ENCODE measurements around the gene MEPCE. TPM values are rescaled to one million over a fixed set of nuclear protein-coding genes. Genes with fewer than 3 reads are reported as not detected.

MEPCE gene
- total RNA-seq, 2 experiments from 2014 or later = 36.7 to 40.1 TPM

- POLR2A ChIA-PET = interaction anchor here (1.0 kb wide), 1 partner anchor 33 kb away, joined by 4 read pairs; the partner anchor contains the start of gene MEPCE
Measured at GRCh38 chr7:100396421-100396982, 33.1 kb upstream of the MEPCE start.

GRCh38 chr7:100397315-100398081, 32.1 kb upstream of the MEPCE start:
- ChIA-PET POLR2A (interaction anchor here (0.7 kb wide), 1 partner anchor 31 kb away, joined by 3 read pairs; no protein-coding TSS in a partner anchor), CTCF (no interaction called here)
- no peak overlapping the region for H3K27ac Mint-ChIP-seq
- H3K36me3 Mint-ChIP-seq (ENCODE audit: low read depth) = no peaks in the 10 kb centered on the region
- H3K4me1 Mint-ChIP-seq = peaks cover 24% of the 10 kb centered on the region
- H3K9me3 Mint-ChIP-seq = no peaks in the 10 kb centered on the region
- H3K27me3 Mint-ChIP-seq = peaks cover 20% of the 10 kb centered on the region
- no peak for DNase-seq
- H3K4me3 Mint-ChIP-seq = no peak overlapping the region

More at GRCh38 chr7:100396421-100396982, 33.1 kb upstream of the MEPCE start:
- Mint-ChIP-seq H3K36me3 (ENCODE audit: low read depth) (no peaks in the 10 kb centered on the region), H3K27ac (peak overlapping the region; percentile 50), H3K9me3 (no peaks in the 10 kb centered on the region), H3K4me3 (peak overlapping the region; percentile 31), H3K27me3 (peaks cover 30% of the 10 kb centered on the region), H3K4me1 (peaks cover 24% of the 10 kb centered on the region)
- CTCF ChIA-PET = interaction anchor here (1.0 to 1.2 kb wide), 2 partner anchors 11 to 125 kb away, joined by 3 to 7 read pairs; no protein-coding TSS in a partner anchor
- peak; percentile 65 for DNase-seq

DNA sequence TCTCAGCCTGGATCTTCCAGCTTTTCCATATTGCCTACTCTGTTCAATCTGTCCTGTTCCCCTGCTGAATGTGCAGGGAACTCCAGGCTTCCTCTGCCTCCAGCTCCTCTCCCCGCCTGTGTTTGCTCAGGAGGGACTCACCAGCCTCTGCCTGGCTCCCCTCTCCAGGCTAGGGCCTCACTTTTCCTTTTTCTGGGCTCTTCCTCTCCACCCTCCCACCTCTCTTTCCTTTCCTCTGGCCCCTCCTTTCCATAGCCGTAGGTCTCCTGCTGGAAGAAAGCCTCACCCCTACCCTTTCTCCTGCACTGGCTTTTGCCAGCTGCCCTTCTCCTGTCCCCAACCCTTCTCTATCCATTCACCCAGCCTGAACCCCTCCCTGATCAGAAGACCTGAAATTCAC, 31.4 kb upstream of the MEPCE start:
- peaks cover 24% of the 10 kb centered on the region for H3K4me1 Mint-ChIP-seq
- ChIA-PET POLR2A (no interaction called here), CTCF (no interaction called here)
- no peak overlapping the region for H3K27ac Mint-ChIP-seq
- H3K9me3 Mint-ChIP-seq = no peaks in the 10 kb centered on the region
- no peak for DNase-seq
- peaks cover 18% of the 10 kb centered on the region for H3K27me3 Mint-ChIP-seq
- no peaks in the 10 kb centered on the region for H3K36me3 Mint-ChIP-seq (ENCODE audit: low read depth)
- H3K4me3 Mint-ChIP-seq = no peak overlapping the region

DNA sequence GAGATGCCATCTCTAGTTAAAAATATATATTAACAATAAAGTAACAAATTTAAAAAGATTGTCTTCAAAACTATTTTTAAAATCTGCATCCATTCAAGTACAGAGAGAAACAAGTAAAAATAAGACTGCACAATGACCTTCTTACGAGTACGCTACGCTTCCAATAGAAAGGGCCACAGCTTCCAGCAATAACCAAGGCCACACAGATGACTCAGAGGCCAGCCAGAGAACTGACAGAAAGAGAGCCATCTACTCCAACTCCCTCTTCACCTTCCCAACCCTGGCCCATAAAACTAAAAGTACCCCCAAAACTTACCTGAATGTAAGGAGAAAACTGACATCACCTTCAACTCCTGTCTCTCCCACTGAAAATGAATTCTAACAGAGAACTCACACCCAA, 29.6 kb upstream of the MEPCE start:
- ChIA-PET CTCF (interaction anchor here (0.7 kb wide), 1 partner anchor 50 kb away, joined by 3 read pairs; no protein-coding TSS in a partner anchor), POLR2A (no interaction called here)
- H3K27me3 Mint-ChIP-seq = peaks cover 19% of the 10 kb centered on the region
- DNase-seq = no peak
- no peak overlapping the region for H3K4me3 Mint-ChIP-seq
- H3K27ac Mint-ChIP-seq = no peak overlapping the region
- peaks cover 24% of the 10 kb centered on the region for H3K4me1 Mint-ChIP-seq
- H3K36me3 Mint-ChIP-seq (ENCODE audit: low read depth) = no peaks in the 10 kb centered on the region
- H3K9me3 Mint-ChIP-seq = no peaks in the 10 kb centered on the region

DNA sequence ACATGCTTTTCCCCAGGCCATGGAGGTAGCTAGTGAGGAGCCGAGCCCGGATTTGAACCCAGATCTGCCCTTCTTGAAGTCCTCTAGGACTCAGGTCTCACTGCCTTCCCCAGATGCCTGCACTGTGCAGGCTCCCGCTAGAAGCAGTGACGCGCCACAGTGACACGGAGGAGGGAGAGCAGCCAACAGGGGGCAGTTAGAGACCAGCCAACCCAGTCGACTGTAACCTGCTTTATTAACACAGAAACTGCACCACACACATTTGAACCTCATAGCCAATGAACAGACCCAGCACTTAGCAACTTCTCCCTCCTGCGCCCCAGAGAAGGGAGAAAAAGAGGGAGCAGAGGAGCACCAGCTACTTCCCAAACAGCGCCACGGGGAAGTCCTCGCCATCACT, 29.0 kb upstream of the MEPCE start:
- H3K4me3 Mint-ChIP-seq = no peak overlapping the region
- H3K27ac Mint-ChIP-seq = no peak overlapping the region
- H3K27me3 Mint-ChIP-seq = peaks cover 17% of the 10 kb centered on the region
- H3K9me3 Mint-ChIP-seq = no peaks in the 10 kb centered on the region
- DNase-seq = peak; percentile 26
- ChIA-PET CTCF (interaction anchor here (0.8 kb wide), 1 partner anchor 82 kb away, joined by 4 read pairs; no protein-coding TSS in a partner anchor), POLR2A (interaction anchor here (1.2 kb wide), 1 partner anchor 31 kb away, joined by 3 read pairs; no protein-coding TSS in a partner anchor)
- H3K36me3 Mint-ChIP-seq (ENCODE audit: low read depth) = no peaks in the 10 kb centered on the region
- H3K4me1 Mint-ChIP-seq = peaks cover 23% of the 10 kb centered on the region

- no peaks in the 10 kb centered on the region for H3K36me3 Mint-ChIP-seq (ENCODE audit: low read depth)
- ChIA-PET POLR2A (interaction anchor here (1.8 kb wide), 1 partner anchor 41 kb away, joined by 4 read pairs; no protein-coding TSS in a partner anchor), CTCF (interaction anchor here (1.6 kb wide), 1 partner anchor 48 kb away, joined by 3 read pairs; no protein-coding TSS in a partner anchor)
- H3K27ac Mint-ChIP-seq = no peak overlapping the region
- peaks cover 23% of the 10 kb centered on the region for H3K27me3 Mint-ChIP-seq
- DNase-seq = no peak
- H3K4me3 Mint-ChIP-seq = no peak overlapping the region
- H3K9me3 Mint-ChIP-seq = no peaks in the 10 kb centered on the region
- H3K4me1 Mint-ChIP-seq = peaks cover 14% of the 10 kb centered on the region
Measured at GRCh38 chr7:100401811-100402210, 27.8 kb upstream of the MEPCE start.

GRCh38 chr7:100402241-100402640, 27.4 kb upstream of the MEPCE start:
- Mint-ChIP-seq H3K9me3 (no peaks in the 10 kb centered on the region), H3K36me3 (ENCODE audit: low read depth) (no peaks in the 10 kb centered on the region), H3K4me3 (no peak overlapping the region), H3K4me1 (peaks cover 10% of the 10 kb centered on the region), H3K27me3 (peaks cover 27% of the 10 kb centered on the region), H3K27ac (no peak overlapping the region)
- no peak for DNase-seq
- ChIA-PET CTCF (interaction anchor here (1.6 kb wide), 1 partner anchor 47 kb away, joined by 3 read pairs; no protein-coding TSS in a partner anchor), POLR2A (interaction anchor here (0.7 to 1.8 kb wide), 2 partner anchors 41 to 993 kb away, joined by 4 read pairs; no protein-coding TSS in a partner anchor)

DNA sequence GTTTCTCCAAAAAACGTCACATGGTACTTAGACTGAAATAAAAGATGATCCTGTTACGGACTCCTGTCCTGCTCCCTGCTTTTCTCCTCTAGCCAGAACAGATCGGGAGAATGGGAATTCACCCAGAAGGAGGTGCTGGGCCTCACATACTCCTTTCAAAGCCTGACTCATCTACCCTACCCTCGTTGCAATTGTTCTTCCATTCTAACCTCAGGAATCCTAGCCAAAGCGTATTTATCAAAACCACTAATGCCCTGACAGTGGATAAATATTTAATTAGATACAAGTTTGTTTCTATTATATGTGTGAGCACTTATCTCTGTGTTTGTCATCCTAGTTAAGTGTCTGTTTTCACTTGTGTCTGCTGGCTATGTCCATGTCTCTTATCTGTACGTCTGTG, 22.9 kb upstream of the MEPCE start:
- CTCF ChIA-PET = interaction anchor here (0.5 to 3.3 kb wide), 15 partner anchors 9 to 274 kb away, joined by 3 to 20 read pairs (median 6); partner anchors contain the start of gene ZCWPW1
- no peak for DNase-seq
- POLR2A ChIA-PET = interaction anchor here (1.3 to 1.7 kb wide), 4 partner anchors 9 to 274 kb away, joined by 3 to 12 read pairs (median 4); partner anchors contain the start of genes MEPCE and ZCWPW1
- H3K27me3 Mint-ChIP-seq = peaks cover 17% of the 10 kb centered on the region
- H3K36me3 Mint-ChIP-seq (ENCODE audit: low read depth) = no peaks in the 10 kb centered on the region
- H3K4me1 Mint-ChIP-seq = no peaks in the 10 kb centered on the region
- H3K9me3 Mint-ChIP-seq = no peaks in the 10 kb centered on the region
- H3K4me3 Mint-ChIP-seq = no peak overlapping the region
- H3K27ac Mint-ChIP-seq = no peak overlapping the region

- ChIA-PET CTCF (interaction anchor here (0.6 to 3.3 kb wide), 26 partner anchors 8 to 320 kb away, joined by 3 to 20 read pairs (median 4); partner anchors contain the start of gene ZCWPW1), POLR2A (interaction anchor here (1.3 to 1.7 kb wide), 4 partner anchors 9 to 275 kb away, joined by 3 to 12 read pairs (median 4); partner anchors contain the start of genes MEPCE and ZCWPW1)
- peaks cover 21% of the 10 kb centered on the region for H3K27me3 Mint-ChIP-seq
- no peaks in the 10 kb centered on the region for H3K36me3 Mint-ChIP-seq (ENCODE audit: low read depth)
- no peak overlapping the region for H3K4me3 Mint-ChIP-seq
- H3K9me3 Mint-ChIP-seq = no peaks in the 10 kb centered on the region
- DNase-seq = peak; percentile 28
- no peak overlapping the region for H3K27ac Mint-ChIP-seq
- H3K4me1 Mint-ChIP-seq = peaks cover 2% of the 10 kb centered on the region
Measured at GRCh38 chr7:100407285-100408180, 22.1 kb upstream of the MEPCE start.

GRCh38 chr7:100411101-100411500, 18.5 kb upstream of the MEPCE start:
- Mint-ChIP-seq H3K4me3 (no peak overlapping the region), H3K36me3 (ENCODE audit: low read depth) (no peaks in the 10 kb centered on the region), H3K27me3 (peaks cover 16% of the 10 kb centered on the region), H3K4me1 (peaks cover 13% of the 10 kb centered on the region), H3K27ac (no peak overlapping the region), H3K9me3 (no peaks in the 10 kb centered on the region)
- ChIA-PET POLR2A (interaction anchor here (1.0 kb wide), 1 partner anchor 139 kb away, joined by 3 read pairs; no protein-coding TSS in a partner anchor), CTCF (no interaction called here)
- no peak for DNase-seq

- peaks cover 5% of the 10 kb centered on the region for H3K27me3 Mint-ChIP-seq
- H3K4me1 Mint-ChIP-seq = peaks cover 13% of the 10 kb centered on the region
- DNase-seq = no peak
- no peak overlapping the region for H3K27ac Mint-ChIP-seq
- no peaks in the 10 kb centered on the region for H3K36me3 Mint-ChIP-seq (ENCODE audit: low read depth)
- CTCF ChIA-PET = no interaction called here
- H3K9me3 Mint-ChIP-seq = no peaks in the 10 kb centered on the region
- no peak overlapping the region for H3K4me3 Mint-ChIP-seq
- POLR2A ChIA-PET = interaction anchor here (1.6 kb wide), 1 partner anchor 15 kb away, joined by 7 read pairs; the partner anchor contains the start of gene ZCWPW1
Measured at GRCh38 chr7:100413346-100413745, 16.3 kb upstream of the MEPCE start.

DNA sequence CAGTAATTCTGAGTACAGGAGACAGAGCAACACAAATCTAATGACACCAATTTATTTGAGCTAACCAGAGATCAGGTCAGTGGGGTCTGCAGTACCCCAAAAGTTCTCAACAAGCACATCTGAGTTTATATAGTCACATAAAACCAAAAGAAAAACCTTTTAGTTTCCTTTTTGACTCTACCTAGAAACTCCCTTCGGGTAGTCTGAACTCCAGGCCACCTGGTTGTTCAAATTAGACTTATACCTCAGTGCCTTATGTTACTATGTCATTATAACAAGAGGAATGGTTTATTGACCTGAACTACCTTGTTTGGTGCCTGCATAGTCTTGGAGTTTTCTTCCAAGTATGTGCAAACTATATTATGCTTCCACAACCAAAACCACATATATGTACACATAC, 15.7 kb upstream of the MEPCE start:
- CTCF ChIA-PET = no interaction called here
- H3K36me3 Mint-ChIP-seq (ENCODE audit: low read depth) = no peaks in the 10 kb centered on the region

More for the DNA sequence above, 15.7 kb upstream of the MEPCE start:
- H3K4me1 Mint-ChIP-seq = peaks cover 13% of the 10 kb centered on the region
- no peak overlapping the region for H3K27ac Mint-ChIP-seq
- DNase-seq = no peak
- H3K9me3 Mint-ChIP-seq = no peaks in the 10 kb centered on the region
- peaks cover 5% of the 10 kb centered on the region for H3K27me3 Mint-ChIP-seq
- POLR2A ChIA-PET = interaction anchor here (1.6 kb wide), 1 partner anchor 14 kb away, joined by 7 read pairs; the partner anchor contains the start of gene ZCWPW1
- H3K4me3 Mint-ChIP-seq = no peak overlapping the region

Measured in activated CD4-positive, alpha-beta memory T cell treated with anti-CD3 and anti-CD28 coated beads, Interleukin-2, amount 10 ng/mL, durations not matched to agents 7 days and 5 days (primary cell).